Measurements from ENCODE around the gene ABCF2. TPM values are rescaled to one million over a fixed set of nuclear protein-coding genes. Genes with fewer than 3 reads are reported as not detected.
A peak's percentile ranks its signal among the peaks of the same experiment; 100 is the strongest.

Gene ABCF2
- polyA plus RNA-seq, 6 donors from 2014 or later, result 23.0 to 32.6 (median 25.4) TPM

DNA sequence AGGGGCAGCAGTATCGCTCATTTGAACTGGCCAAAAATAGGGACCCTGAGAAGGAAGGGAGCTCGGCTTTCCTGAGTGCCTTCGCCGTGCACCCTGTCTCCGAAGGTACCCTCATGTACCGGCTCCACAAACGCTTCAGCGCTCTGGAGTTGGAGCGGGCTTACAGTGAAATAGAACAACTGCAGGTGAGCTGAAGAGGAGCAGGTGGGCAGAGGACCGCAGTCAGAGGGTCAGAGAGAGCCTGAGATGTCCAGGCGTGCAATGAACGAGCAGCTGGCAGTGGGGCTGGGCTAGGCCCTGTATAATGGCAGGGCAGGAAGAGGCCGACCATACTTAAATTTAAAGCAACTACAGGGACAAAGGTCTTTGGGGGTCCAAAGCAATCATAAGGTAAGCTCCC, 9.4 kb upstream of the ABCF2 start:
- Mint-ChIP-seq H3K9me3 (no peaks in the 10 kb centered on the region), H3K36me3 (peaks cover 0 to 8% of the 10 kb centered on the region in 2 donors), H3K27me3 (no peaks in the 10 kb centered on the region), H3K27ac (no peak overlapping the region), H3K4me3 (peak overlapping the region in 2 of 8 donors; percentile 25 to 45), H3K4me1 (peaks cover 26 to 45% (median 43%) of the 10 kb centered on the region in 3 donors)
- DNase-seq (no peak), ATAC-seq (ENCODE audit: low read depth in 2 of 2) (no peak)

DNA sequence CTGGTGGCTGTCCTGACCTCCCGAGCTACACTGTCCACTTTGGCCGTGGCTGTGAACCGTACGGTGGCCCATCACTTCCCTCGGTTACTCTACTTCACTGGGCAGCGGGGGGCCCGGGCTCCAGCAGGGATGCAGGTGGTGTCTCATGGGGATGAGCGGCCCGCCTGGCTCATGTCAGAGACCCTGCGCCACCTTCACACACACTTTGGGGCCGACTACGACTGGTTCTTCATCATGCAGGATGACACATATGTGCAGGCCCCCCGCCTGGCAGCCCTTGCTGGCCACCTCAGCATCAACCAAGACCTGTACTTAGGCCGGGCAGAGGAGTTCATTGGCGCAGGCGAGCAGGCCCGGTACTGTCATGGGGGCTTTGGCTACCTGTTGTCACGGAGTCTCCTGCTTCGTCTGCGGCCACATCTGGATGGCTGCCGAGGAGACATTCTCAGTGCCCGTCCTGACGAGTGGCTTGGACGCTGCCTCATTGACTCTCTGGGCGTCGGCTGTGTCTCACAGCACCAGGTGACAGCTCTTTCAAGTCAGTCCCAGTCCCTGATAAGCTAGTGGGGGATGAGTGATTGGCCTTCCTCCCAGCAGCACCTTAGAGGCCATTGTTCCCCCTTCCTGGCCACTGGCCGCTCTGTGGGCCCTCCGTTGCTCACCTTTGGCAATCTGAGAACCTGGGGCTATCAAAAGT, 8.2 kb upstream of the ABCF2 start:
- Mint-ChIP-seq H3K4me1 (peaks cover 26 to 45% (median 43%) of the 10 kb centered on the region in 3 donors), H3K27me3 (no peaks in the 10 kb centered on the region), H3K27ac (peak overlapping the region in 1 of 6 donors; percentile 54), H3K4me3 (peak overlapping the region in 2 of 8 donors; percentile 70 to 98), H3K36me3 (peaks cover 0 to 8% of the 10 kb centered on the region in 2 donors), H3K9me3 (no peaks in the 10 kb centered on the region)
- no peak for ATAC-seq (ENCODE audit: low read depth in 2 of 2)
- DNase-seq, result no peak

DNA sequence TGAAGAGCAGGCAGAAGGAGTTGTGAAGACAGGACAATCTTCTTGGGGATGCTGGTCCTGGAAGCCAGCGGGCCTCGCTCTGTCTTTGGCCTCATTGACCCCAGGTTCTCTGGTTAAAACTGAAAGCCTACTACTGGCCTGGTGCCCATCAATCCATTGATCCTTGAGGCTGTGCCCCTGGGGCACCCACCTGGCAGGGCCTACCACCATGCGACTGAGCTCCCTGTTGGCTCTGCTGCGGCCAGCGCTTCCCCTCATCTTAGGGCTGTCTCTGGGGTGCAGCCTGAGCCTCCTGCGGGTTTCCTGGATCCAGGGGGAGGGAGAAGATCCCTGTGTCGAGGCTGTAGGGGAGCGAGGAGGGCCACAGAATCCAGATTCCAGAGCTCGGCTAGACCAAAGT, 6.8 kb upstream of the ABCF2 start:
- Mint-ChIP-seq H3K4me1 (peaks cover 19 to 42% (median 36%) of the 10 kb centered on the region in 3 donors), H3K36me3 (peaks cover 0 to 8% of the 10 kb centered on the region in 2 donors), H3K9me3 (no peaks in the 10 kb centered on the region), H3K27me3 (no peaks in the 10 kb centered on the region), H3K27ac (peak overlapping the region in 5 of 6 donors; percentile 53 to 95 (median 82)), H3K4me3 (peak overlapping the region; percentile 92 to 99 (median 98))
- ATAC-seq (ENCODE audit: low read depth in 2 of 2), result no peak
- DNase-seq, result no peak

DNA sequence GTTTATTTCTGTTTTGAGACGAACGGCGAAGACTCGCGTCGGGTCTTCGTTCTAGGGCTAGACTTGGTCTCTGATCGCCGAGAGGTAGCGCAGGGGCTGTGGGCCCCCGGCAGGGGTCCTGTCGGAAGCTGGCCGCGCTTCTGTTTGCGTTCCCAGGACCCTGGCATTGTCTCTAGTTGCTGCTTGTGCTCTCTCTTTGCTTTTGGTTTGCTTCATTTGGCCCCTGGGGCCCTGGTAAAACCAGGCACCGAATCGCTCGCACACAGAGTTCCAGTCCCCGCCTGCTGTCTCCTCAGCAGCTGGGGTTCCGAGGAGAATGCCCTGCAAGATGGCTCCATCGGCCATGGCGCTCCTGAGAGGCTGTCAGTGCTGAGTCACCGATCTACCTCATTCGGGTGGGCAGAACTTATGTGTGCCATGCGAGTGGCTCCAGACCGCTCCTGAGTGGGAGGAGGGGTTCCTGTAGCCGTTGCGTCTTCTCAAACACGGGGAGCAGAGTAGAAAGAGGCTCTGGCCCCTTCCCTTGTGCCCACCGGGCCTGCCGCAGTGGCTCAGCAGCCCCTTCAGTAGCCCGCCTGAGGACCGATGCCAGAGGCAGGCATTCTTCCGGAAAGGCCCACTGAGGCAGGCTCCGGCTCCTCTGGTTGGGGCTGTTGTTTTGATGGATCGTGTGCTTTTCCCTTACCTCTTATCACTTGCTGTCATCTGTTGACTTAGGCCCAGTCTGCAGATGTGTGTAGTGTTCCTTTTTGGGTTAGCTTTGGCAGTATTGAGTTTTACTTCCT, 6.1 kb upstream of the ABCF2 start:
- DNase-seq (no peak), ATAC-seq (ENCODE audit: low read depth in 2 of 2) (peak in 1 of 2 donors; percentile 15)
- H3K27ac Mint-ChIP-seq, result peak overlapping the region; percentile 74 to 96 (median 90)
- H3K27me3 Mint-ChIP-seq, result no peaks in the 10 kb centered on the region
- peaks cover 19 to 42% (median 36%) of the 10 kb centered on the region in 3 donors for H3K4me1 Mint-ChIP-seq
- H3K4me3 Mint-ChIP-seq, result peak overlapping the region; percentile 92 to 99 (median 98)
- no peaks in the 10 kb centered on the region for H3K9me3 Mint-ChIP-seq
- peaks cover 0 to 8% of the 10 kb centered on the region in 2 donors for H3K36me3 Mint-ChIP-seq

DNA sequence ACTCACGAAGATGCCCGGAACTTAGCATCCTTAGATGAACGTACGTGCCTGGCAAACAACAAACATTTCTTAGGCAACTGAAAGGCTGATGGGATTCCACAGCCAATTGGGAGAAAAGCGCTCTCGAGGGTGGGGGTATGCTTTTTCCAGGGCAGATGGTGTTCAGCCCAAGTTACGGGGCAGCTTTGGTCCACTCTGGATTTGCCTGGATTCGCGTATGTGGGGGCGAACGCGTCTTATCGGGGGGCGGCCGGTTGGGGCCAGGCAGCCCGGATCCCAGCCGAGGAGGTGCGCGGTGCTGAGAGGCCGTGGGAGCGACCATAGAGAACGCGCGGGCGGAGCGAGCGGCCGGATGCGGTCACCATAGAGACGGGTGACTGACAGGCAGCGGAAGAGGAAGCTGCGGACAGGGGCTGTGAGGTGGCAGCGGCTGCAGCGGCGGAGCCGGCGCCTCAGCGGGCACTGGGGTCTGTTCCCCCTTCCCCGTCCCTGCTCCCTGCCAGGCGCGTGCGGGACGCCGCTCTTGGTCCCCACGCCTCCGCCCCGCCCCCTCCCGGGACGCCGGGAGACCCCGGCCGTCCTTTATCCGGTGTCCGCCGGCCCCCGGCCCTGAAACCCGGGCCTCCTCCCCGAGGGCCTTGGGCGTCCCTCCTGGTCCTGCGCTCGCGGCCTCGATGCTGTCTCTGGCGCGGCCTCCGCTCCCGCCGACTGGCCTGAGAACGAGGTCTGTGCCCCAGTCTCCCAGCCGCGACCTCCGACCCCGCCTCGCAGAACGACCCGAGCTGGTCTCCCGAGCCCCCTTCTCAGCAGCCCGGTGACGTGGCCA, 5.3 kb upstream of the ABCF2 start, which contains the start of gene CHPF2:
Gene CHPF2 (plus strand): TSS at position 393 of the 826 bp plus-strand sequence. CDS start 1,529 bp downstream, outside the sequence.
- H3K27me3 Mint-ChIP-seq, result no peaks in the 10 kb centered on the region
- peak; percentile 97 to 98 for ATAC-seq (ENCODE audit: low read depth in 2 of 2)
- H3K27ac Mint-ChIP-seq, result peak within 1 kb of the TSS; percentile 95 to 99 (median 98)
- peaks cover under 1 to 8% of the 10 kb centered on the region in 2 donors for H3K36me3 Mint-ChIP-seq
- H3K9me3 Mint-ChIP-seq, result no peaks in the 10 kb centered on the region
- peaks cover 20 to 50% (median 38%) of the 10 kb centered on the region in 3 donors for H3K4me1 Mint-ChIP-seq
- H3K4me3 Mint-ChIP-seq, result peak within 1 kb of the TSS; percentile 96 to 99 (median 98)
- peak; percentile 91 for DNase-seq

DNA sequence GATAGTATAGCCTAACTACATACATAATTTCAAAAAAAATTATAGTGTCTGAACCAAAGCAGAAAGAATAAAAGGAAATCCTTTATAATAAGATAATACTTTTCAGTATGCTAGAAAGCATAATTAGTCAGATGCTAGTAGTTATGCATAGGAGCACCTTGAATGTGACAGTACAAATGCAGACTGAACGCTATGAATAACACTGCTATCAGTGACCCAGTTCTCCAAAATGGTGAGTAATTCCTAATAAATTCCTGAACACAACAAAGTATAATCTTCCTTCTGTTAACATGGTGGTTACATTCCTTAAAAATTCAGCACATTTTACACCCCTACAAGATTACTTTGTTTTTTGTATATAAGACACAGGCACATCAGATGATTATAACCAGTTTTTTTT, 4.1 kb upstream of the ABCF2 start:
- peaks cover 33 to 58% (median 42%) of the 10 kb centered on the region in 3 donors for H3K4me1 Mint-ChIP-seq
- ATAC-seq (ENCODE audit: low read depth in 2 of 2), result no peak
- peaks cover 0 to 8% of the 10 kb centered on the region in 2 donors for H3K36me3 Mint-ChIP-seq
- H3K4me3 Mint-ChIP-seq, result peak overlapping the region in 4 of 8 donors; percentile 98 to 99 (median 98)
- peak overlapping the region in 2 of 6 donors; percentile 38 to 44 for H3K27ac Mint-ChIP-seq
- no peak for DNase-seq
- no peaks in the 10 kb centered on the region for H3K27me3 Mint-ChIP-seq
- no peaks in the 10 kb centered on the region for H3K9me3 Mint-ChIP-seq

DNA sequence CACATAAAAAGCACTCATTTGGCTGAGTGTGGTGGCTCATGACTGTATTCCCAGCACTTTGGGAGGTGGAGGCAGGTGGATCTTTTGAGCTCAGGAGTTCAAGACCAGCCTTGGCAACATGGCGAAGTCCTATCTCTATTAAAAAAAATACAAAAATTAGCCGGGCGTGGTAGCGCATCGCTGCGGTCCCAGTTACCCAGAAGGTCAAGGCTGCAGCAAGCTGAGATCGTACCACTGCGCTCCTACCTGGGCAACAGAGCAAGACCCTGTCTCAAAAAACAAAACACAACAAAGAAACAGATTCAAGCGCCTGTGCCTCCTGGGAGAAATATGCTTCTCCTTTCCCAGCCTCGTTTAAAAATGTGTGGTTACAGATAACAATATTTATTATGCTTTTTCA, 2.2 kb upstream of the ABCF2 start:
- no peak for DNase-seq
- Mint-ChIP-seq H3K36me3 (peaks cover 13 to 21% of the 10 kb centered on the region in 2 donors), H3K4me1 (peaks cover 46 to 61% (median 51%) of the 10 kb centered on the region in 3 donors), H3K4me3 (peak overlapping the region in 2 of 8 donors; percentile 72 to 89), H3K9me3 (no peaks in the 10 kb centered on the region), H3K27me3 (no peaks in the 10 kb centered on the region), H3K27ac (no peak overlapping the region)
- ATAC-seq (ENCODE audit: low read depth in 2 of 2), result no peak

DNA sequence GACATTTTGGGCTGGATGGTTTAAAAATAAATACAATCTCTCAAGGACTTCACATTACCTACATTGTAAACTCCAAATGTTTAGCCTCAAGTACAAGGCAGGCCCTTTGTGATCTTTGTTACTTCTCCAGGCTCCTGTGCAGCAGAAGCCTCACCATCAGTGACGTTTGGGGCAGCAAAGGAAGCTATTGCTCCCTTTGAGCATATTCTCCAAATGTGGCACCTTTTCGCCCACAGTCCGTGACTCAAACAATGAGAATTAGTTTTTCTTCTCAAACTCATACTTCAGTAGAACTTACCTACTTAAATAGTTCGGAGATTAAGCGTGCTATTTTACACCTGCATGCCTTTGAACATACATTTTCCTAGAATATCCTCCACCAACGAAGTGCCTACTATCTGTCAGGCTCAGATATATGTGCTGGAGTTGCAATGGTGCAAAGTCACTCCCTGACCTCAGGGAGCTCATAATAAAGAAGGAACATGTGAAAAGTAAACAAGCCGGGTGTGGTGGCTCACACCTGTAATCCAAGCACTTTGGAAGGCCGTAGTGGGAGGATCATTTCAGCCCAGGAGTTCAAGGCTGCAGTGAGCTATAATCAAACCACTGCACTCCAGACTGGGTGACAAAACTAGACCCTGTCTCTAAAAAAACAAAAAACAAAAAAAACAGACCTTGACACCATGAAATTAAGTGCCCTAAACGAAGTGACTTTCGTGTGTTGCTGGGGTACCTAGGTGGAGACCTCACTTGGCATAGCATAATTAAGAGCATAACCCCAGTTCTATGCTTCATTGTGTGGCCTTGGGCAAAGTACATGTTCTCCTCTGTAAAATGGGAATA, 1.2 kb upstream of the ABCF2 start:
- Mint-ChIP-seq H3K27me3 (no peaks in the 10 kb centered on the region), H3K36me3 (peaks cover 18 to 27% of the 10 kb centered on the region in 2 donors), H3K9me3 (no peaks in the 10 kb centered on the region), H3K4me3 (peak overlapping the region; percentile 89 to 100 (median 97)), H3K27ac (peak overlapping the region in 4 of 6 donors; percentile 67 to 99 (median 96)), H3K4me1 (peaks cover 41 to 51% (median 42%) of the 10 kb centered on the region in 3 donors)
- ATAC-seq (ENCODE audit: low read depth in 2 of 2), result no peak
- no peak for DNase-seq

DNA sequence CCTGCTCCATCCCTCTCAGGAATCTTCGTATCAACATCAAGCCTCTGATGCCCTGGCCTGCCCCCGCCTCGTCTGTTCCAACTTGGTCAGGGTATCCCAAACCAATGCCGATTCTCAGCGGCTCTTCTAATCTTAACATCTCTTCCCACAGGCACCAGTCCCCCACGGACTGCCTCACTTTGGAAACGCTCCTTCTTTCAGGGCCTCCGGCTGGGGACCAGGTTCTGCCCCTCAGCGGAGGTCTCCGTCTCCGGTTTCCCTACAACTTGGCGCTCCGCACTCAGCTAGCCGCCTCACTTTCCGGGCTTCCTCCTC, 488 bp downstream of the ABCF2 start:
- DNase-seq (no peak), ATAC-seq (ENCODE audit: low read depth in 2 of 2) (peak in 1 of 2 donors; percentile 1)
- Mint-ChIP-seq H3K4me1 (peaks cover 28 to 38% (median 31%) of the 10 kb centered on the region in 3 donors), H3K36me3 (peaks cover 27 to 35% of the 10 kb centered on the region in 2 donors), H3K27me3 (no peaks in the 10 kb centered on the region), H3K4me3 (peak overlapping the region; percentile 89 to 100 (median 97)), H3K27ac (peak overlapping the region; percentile 39 to 98 (median 94)), H3K9me3 (no peaks in the 10 kb centered on the region)

DNA sequence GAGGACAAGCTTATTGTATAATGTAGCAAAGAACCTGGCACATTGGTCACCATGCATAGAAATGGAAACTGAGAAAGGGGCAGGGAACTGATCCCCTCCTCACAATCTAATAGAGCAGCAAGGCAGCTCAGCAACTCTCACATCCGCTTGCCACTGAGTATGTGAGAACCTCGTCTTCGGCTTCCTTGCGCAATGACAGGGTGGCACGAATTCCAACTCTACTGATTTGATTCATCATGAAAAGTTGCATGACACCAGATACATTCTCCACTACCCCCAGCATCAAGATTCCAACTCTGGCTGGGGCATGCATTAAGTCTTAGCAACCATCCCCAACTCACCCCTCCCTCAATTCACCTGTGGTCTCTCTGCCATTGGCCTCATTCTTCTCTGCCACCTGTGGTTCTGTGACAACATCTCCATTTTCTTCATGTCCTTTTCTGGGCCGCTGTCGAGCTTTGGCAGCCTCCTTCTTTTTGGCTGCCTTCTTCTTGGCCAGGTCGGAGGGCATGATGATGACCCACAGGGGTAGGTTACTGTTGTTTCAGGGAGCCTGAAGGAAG, 976 bp downstream of the ABCF2 start:
- ATAC-seq (ENCODE audit: low read depth in 2 of 2), result no peak
- Mint-ChIP-seq H3K4me3 (peak overlapping the region; percentile 89 to 100 (median 97)), H3K36me3 (peaks cover 27 to 35% of the 10 kb centered on the region in 2 donors), H3K4me1 (peaks cover 25 to 35% (median 30%) of the 10 kb centered on the region in 3 donors), H3K27ac (peak overlapping the region in 3 of 6 donors; percentile 78 to 98 (median 93)), H3K9me3 (no peaks in the 10 kb centered on the region), H3K27me3 (no peaks in the 10 kb centered on the region)
- no peak for DNase-seq

DNA sequence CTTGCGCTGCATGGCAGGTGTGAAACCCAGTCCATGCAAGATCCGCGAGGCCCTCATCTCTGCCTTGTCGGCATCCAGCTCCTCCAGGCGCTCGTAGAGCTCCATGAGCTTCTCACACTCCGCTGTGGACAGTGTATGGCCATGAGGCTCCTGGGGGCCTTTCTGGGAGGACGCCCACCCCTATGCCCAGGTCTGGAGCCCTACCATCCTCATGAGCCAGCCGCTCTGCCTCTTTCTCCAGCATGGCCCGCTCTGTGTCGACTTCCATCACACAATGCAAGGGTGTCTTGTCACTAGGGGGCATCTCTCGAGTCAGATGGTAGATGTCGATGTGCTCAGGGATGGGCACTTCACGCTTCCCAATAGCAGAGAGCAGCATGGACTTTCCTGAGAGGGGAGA, 3.3 kb downstream of the ABCF2 start:
- DNase-seq, result no peak
- peaks cover 25 to 35% (median 30%) of the 10 kb centered on the region in 3 donors for H3K4me1 Mint-ChIP-seq
- H3K4me3 Mint-ChIP-seq, result no peak overlapping the region
- H3K27me3 Mint-ChIP-seq, result no peaks in the 10 kb centered on the region
- H3K36me3 Mint-ChIP-seq, result peaks cover 31 to 48% of the 10 kb centered on the region in 2 donors
- ATAC-seq (ENCODE audit: low read depth in 2 of 2), result no peak
- H3K9me3 Mint-ChIP-seq, result no peaks in the 10 kb centered on the region
- peak overlapping the region in 1 of 6 donors; percentile 84 for H3K27ac Mint-ChIP-seq

DNA sequence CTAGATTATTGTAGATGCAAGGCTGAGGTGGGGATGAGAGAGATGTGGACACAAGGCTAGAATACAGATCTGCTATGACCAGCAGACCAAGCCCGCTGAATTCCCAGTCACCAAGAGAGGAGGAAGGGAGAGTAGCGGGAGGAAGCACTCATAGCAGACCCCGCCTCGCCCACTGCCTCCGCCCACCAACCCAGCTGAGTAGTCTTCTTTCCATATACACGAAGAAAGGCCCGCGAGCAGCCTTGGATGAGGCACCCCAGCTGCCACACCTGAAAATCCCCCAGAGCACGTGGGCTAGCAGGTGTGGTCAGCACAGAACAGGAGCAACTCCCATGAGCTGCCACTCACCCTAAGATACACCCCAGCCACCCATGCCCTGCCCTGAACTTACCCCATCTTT, 8.8 kb downstream of the ABCF2 start:
- Mint-ChIP-seq H3K27me3 (no peaks in the 10 kb centered on the region), H3K9me3 (no peaks in the 10 kb centered on the region), H3K27ac (no peak overlapping the region), H3K4me3 (no peak overlapping the region), H3K36me3 (peaks cover 29 to 53% of the 10 kb centered on the region in 2 donors), H3K4me1 (peaks cover 0 to 7% (median 0%) of the 10 kb centered on the region in 3 donors)
- ATAC-seq (ENCODE audit: low read depth in 2 of 2) (no peak), DNase-seq (no peak)

Data from naive B cell (primary cell).